Measurements from ENCODE around the gene KCNC3.
A peak's percentile ranks its signal among the peaks of the same experiment; 100 is the strongest.
"Not testable (repeated sequence)": the region's sequence is repeated elsewhere in the genome, so short reads cannot be mapped to it uniquely, and the experiment has no call there.

The KCNC3 gene

GRCh38 chr19:50332244-50333038, 3.3 kb upstream of the KCNC3 start:
- H3K9ac ChIP-seq (ENCODE audit: low read depth, low read length) = peak overlapping the region; percentile 78
- peaks cover 11% of the 10 kb centered on the region for H3K4me1 ChIP-seq (ENCODE audit: control insufficient read depth, insufficient read depth, low read length)
- H3K27me3 ChIP-seq (ENCODE audit: control insufficient read depth, insufficient read depth, low read length) = peaks cover 10% of the 10 kb centered on the region
- H3K4me3 ChIP-seq (ENCODE audit: low read depth, low read length) = peak overlapping the region; percentile 79
- H3K27ac ChIP-seq (ENCODE audit: low read depth, low read length) = peak overlapping the region; percentile 98
- H3K9me3 ChIP-seq (ENCODE audit: control insufficient read depth, insufficient read depth, low read length) = no peaks in the 10 kb centered on the region
- no peaks in the 10 kb centered on the region for H3K36me3 ChIP-seq (ENCODE audit: control insufficient read depth, insufficient read depth, low read length)

GRCh38 chr19:50331994-50332243, 2.7 kb upstream of the KCNC3 start:
- Histone ChIP-seq H3K4me1 (ENCODE audit: control insufficient read depth, insufficient read depth, low read length) (peaks cover 11% of the 10 kb centered on the region), H3K27me3 (ENCODE audit: control insufficient read depth, insufficient read depth, low read length) (peaks cover 15% of the 10 kb centered on the region), H3K9ac (ENCODE audit: low read depth, low read length) (0 out of 2 replicates have a peak overlapping the region, but pooled peaks have one; percentile 78), H3K27ac (ENCODE audit: low read depth, low read length) (peak overlapping the region; percentile 98), H3K9me3 (ENCODE audit: control insufficient read depth, insufficient read depth, low read length) (no peaks in the 10 kb centered on the region), H3K36me3 (ENCODE audit: control insufficient read depth, insufficient read depth, low read length) (no peaks in the 10 kb centered on the region), H3K4me3 (ENCODE audit: low read depth, low read length) (peak overlapping the region; percentile 79)

- Histone ChIP-seq H3K4me3 (ENCODE audit: low read depth, low read length) (peak overlapping the region; percentile 79), H3K27me3 (ENCODE audit: control insufficient read depth, insufficient read depth, low read length) (peaks cover 20% of the 10 kb centered on the region), H3K4me1 (ENCODE audit: control insufficient read depth, insufficient read depth, low read length) (peaks cover 11% of the 10 kb centered on the region), H3K36me3 (ENCODE audit: control insufficient read depth, insufficient read depth, low read length) (no peaks in the 10 kb centered on the region), H3K27ac (ENCODE audit: low read depth, low read length) (peak overlapping the region; percentile 98), H3K9me3 (ENCODE audit: control insufficient read depth, insufficient read depth, low read length) (no peaks in the 10 kb centered on the region), H3K9ac (ENCODE audit: low read depth, low read length) (no peak overlapping the region)
These were observed 2.2 kb upstream of the KCNC3 start for GRCh38 chr19:50331221-50331993.

DNA sequence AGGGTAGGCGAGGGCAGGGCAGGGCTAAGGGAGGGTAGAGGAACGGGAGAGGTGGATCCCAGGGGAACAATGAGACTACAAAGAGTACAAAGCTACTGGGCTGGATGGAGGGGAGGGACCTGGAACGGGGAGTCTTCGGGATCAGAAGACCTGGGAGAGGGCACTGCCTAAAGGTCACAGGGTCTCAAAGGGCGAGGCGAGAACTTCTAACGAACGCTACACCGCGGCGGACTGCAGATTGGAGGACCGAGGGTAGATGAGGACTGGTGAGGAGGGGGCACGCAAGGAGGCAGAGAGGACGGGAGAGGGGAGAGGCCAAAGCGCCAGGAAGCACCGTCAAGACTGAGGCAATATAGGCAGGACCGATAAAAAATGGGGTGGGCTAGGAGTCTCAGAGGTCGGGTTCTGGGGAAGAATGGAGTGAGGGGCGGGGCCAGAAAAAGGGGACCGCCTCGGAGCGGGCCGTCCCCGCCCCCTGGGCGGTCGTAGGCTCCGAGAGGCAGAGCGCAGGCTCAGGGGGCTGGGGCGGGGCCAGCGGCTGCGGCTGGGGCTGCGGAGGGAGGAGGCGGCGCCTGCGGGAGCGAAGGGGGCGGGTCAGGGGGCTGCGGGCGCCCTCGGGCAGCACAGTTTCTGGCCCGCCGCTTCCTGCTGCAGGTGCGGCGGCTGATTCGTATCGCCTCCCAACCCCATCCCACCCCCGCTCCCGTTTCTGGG, 1.3 kb upstream of the KCNC3 start:
- Histone ChIP-seq H3K4me3 (ENCODE audit: low read depth, low read length) (peak overlapping the region; percentile 79), H3K27ac (ENCODE audit: low read depth, low read length) (peak overlapping the region; percentile 84)

GRCh38 chr19:50329926-50330294, 733 bp upstream of the KCNC3 start:
- H3K4me3 ChIP-seq (ENCODE audit: low read depth, low read length) = peak overlapping the region; percentile 79
- H3K9me3 ChIP-seq (ENCODE audit: control insufficient read depth, insufficient read depth, low read length); H3K36me3 ChIP-seq (ENCODE audit: control insufficient read depth, insufficient read depth, low read length); H3K9ac ChIP-seq (ENCODE audit: low read depth, low read length): not testable (repeated sequence)
- peaks cover 15% of the 10 kb centered on the region for H3K4me1 ChIP-seq (ENCODE audit: control insufficient read depth, insufficient read depth, low read length)
- peak overlapping the region; percentile 82 for H3K27ac ChIP-seq (ENCODE audit: low read depth, low read length)
- peaks cover 20% of the 10 kb centered on the region for H3K27me3 ChIP-seq (ENCODE audit: control insufficient read depth, insufficient read depth, low read length)

More for the DNA sequence above, 1.3 kb upstream of the KCNC3 start:
- Histone ChIP-seq H3K4me1 (ENCODE audit: control insufficient read depth, insufficient read depth, low read length) (peaks cover 11% of the 10 kb centered on the region), H3K9me3 (ENCODE audit: control insufficient read depth, insufficient read depth, low read length) (no peaks in the 10 kb centered on the region), H3K9ac (ENCODE audit: low read depth, low read length) (peak overlapping the region; percentile 32; the same call in 1 of the 2 replicates), H3K36me3 (ENCODE audit: control insufficient read depth, insufficient read depth, low read length) (no peaks in the 10 kb centered on the region), H3K27me3 (ENCODE audit: control insufficient read depth, insufficient read depth, low read length) (peaks cover 20% of the 10 kb centered on the region)

DNA sequence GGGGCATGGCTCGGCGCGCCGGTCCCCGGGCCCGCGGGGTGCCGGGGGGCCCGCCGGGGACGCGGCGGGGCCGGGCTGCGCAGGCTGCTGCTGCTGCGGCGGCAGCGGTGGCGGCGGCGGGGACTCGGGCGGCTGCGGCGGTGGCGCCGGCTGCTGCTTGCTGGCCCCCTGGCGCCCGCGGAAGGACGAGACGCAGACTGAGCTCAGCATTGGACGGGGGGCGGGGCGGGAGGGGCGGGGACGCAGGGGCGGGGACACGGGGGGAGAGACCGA, 368 bp downstream of the KCNC3 start:
- H3K4me3 ChIP-seq (ENCODE audit: low read depth, low read length) = peak overlapping the region; percentile 59; the same call in 1 of the 2 replicates
- peaks cover 20% of the 10 kb centered on the region for H3K27me3 ChIP-seq (ENCODE audit: control insufficient read depth, insufficient read depth, low read length)
- no peak overlapping the region for H3K27ac ChIP-seq (ENCODE audit: low read depth, low read length)
- H3K9ac ChIP-seq (ENCODE audit: low read depth, low read length) = no peak overlapping the region
- H3K36me3 ChIP-seq (ENCODE audit: control insufficient read depth, insufficient read depth, low read length) = peaks cover under 1% of the 10 kb centered on the region
- peaks cover 16% of the 10 kb centered on the region for H3K4me1 ChIP-seq (ENCODE audit: control insufficient read depth, insufficient read depth, low read length)
- no peaks in the 10 kb centered on the region for H3K9me3 ChIP-seq (ENCODE audit: control insufficient read depth, insufficient read depth, low read length)

DNA sequence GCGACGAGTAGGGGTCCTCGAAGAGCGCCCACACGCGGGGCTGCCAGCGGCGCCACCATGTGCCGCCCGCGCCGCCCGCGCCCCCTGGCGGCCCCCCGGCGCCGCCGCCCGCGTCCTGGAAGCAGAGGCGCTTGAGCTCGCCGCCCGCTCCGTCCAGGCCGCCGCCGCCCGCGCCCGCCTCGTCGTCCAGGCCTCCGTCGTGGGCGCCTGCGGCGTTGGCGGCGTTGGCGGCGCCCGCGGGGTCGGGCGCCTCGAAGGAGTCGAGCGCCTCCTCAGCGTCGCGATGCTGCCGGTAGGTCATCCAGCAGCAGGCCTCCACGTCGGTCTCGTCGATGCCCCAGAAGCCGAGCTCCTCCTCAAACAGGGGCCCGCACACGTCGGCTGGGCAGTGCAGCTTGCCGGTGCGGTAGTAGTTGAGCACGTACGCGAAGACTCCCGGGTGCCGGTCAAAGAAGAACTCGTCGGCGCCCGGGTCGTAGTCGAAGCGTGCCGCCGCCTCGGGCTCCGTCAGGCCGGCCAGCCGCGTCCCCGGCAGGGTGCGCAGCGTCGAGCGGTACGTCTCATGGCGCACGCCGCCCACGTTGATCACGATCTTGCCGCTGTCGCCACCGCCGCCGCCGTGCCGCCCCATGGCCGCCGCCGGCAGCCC, 829 bp downstream of the KCNC3 start:
- Histone ChIP-seq H3K4me1 (ENCODE audit: control insufficient read depth, insufficient read depth, low read length) (peaks cover 16% of the 10 kb centered on the region), H3K9me3 (ENCODE audit: control insufficient read depth, insufficient read depth, low read length) (no peaks in the 10 kb centered on the region), H3K9ac (ENCODE audit: low read depth, low read length) (peak overlapping the region; percentile 33; the same call in 1 of the 2 replicates), H3K27me3 (ENCODE audit: control insufficient read depth, insufficient read depth, low read length) (peaks cover 20% of the 10 kb centered on the region), H3K36me3 (ENCODE audit: control insufficient read depth, insufficient read depth, low read length) (peaks cover 5% of the 10 kb centered on the region), H3K27ac (ENCODE audit: low read depth, low read length) (no peak overlapping the region), H3K4me3 (ENCODE audit: low read depth, low read length) (peak overlapping the region; percentile 59)

DNA sequence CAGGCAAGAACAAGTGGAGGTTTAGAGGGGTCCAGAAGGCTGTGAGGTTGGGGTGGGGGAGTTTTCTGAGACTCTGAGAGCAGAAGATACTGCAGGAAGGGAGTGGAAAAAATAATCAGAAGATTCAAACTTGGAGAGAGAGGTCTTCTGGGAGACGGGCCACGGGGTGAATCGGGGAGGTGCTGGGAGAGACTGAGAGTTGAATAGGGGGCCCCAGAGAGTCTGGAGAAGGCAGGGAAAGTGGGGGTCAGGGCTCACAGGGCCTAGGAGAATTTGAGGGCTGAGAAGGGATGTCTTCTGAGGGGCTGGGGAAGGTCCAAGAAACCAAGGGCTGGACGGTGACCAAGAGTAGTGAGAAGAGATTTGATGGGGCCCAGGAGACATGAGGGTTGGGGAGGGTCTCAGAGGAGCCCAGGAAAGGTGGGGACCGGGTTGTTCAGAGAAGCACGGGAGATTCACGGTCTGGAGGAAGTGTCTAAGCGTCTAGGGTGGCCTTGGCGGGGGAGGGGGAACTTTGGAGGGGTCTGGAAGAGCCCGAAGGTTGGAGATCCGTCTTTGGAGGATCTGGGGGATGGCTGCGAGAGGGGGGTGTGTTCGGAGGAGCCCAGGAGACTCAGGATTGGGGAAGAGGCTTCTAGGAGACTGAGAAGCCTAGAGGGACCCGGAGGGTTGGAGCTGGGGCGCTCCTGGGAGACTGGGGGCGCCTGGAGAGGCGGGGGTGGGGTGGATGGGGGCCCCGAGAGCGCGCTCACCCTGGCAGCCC, 1.5 kb downstream of the KCNC3 start:
- Histone ChIP-seq H3K9me3 (ENCODE audit: control insufficient read depth, insufficient read depth, low read length) (no peaks in the 10 kb centered on the region), H3K4me1 (ENCODE audit: control insufficient read depth, insufficient read depth, low read length) (peaks cover 16% of the 10 kb centered on the region), H3K4me3 (ENCODE audit: low read depth, low read length) (peak overlapping the region; percentile 56), H3K27me3 (ENCODE audit: control insufficient read depth, insufficient read depth, low read length) (peaks cover 20% of the 10 kb centered on the region), H3K9ac (ENCODE audit: low read depth, low read length) (no peak overlapping the region), H3K27ac (ENCODE audit: low read depth, low read length) (no peak overlapping the region), H3K36me3 (ENCODE audit: control insufficient read depth, insufficient read depth, low read length) (peaks cover 8% of the 10 kb centered on the region)

- H3K4me3 ChIP-seq (ENCODE audit: low read depth, low read length) = peak overlapping the region; percentile 56
- H3K9ac ChIP-seq (ENCODE audit: low read depth, low read length) = no peak overlapping the region
- peaks cover 8% of the 10 kb centered on the region for H3K36me3 ChIP-seq (ENCODE audit: control insufficient read depth, insufficient read depth, low read length)
- peaks cover 20% of the 10 kb centered on the region for H3K27me3 ChIP-seq (ENCODE audit: control insufficient read depth, insufficient read depth, low read length)
- no peak overlapping the region for H3K27ac ChIP-seq (ENCODE audit: low read depth, low read length)
- H3K9me3 ChIP-seq (ENCODE audit: control insufficient read depth, insufficient read depth, low read length) = no peaks in the 10 kb centered on the region
- H3K4me1 ChIP-seq (ENCODE audit: control insufficient read depth, insufficient read depth, low read length) = peaks cover 11% of the 10 kb centered on the region
These were observed 2.2 kb downstream of the KCNC3 start for GRCh38 chr19:50327013-50327412.

DNA sequence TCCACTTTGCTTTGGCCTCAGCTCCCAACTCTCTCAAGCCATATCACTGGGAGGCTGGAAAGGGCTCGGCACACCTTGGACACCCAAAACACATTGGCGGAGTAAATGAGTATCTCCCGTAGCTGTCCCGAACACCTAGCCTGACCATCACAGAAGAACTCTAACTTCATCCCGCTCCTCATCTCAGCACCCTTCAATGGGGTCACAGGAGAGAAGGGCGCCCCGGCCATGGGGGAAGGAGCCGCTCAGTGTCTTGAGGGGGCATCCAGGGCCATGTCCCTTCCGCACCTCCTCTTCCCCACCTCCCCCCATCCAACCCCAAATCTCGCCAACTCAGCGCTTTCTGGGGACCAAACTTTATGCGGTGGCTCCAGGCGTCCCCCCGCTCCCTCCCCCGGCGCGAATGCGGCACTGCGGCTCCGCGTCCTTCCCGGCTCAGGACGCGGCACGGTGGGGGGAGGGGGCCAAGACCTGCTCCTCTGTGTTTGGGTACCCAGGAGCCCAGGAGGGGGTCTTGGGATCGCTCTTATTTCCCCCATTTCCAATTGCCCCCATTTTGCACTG, 3.0 kb downstream of the KCNC3 start:
- peaks cover 5% of the 10 kb centered on the region for H3K4me1 ChIP-seq (ENCODE audit: control insufficient read depth, insufficient read depth, low read length)
- H3K27me3 ChIP-seq (ENCODE audit: control insufficient read depth, insufficient read depth, low read length) = peaks cover 20% of the 10 kb centered on the region
- peak overlapping the region; percentile 39 for H3K27ac ChIP-seq (ENCODE audit: low read depth, low read length)
- peaks cover 8% of the 10 kb centered on the region for H3K36me3 ChIP-seq (ENCODE audit: control insufficient read depth, insufficient read depth, low read length)
- H3K9ac ChIP-seq (ENCODE audit: low read depth, low read length) = no peak overlapping the region
- peak overlapping the region; percentile 56 for H3K4me3 ChIP-seq (ENCODE audit: low read depth, low read length)
- no peaks in the 10 kb centered on the region for H3K9me3 ChIP-seq (ENCODE audit: control insufficient read depth, insufficient read depth, low read length)

Data from HUES48 (cell line).